NCI-H446 (cell line): ENCODE data around the gene KDM5C.

Experiments used
- DNase-seq, 2 experiments: peaks; one replicate each; lab custom pipeline; 2025; lab: John Stamatoyannopoulos, UW

The KDM5C gene

GRCh38 chrX:53250556-53250955 lies 25.5 kb upstream of the KDM5C start:
- no peak for DNase-seq

- DNase-seq: no peak
Measured at GRCh38 chrX:53249408-53250042, 24.5 kb upstream of the KDM5C start.

GRCh38 chrX:53247928-53248327 lies 22.9 kb upstream of the KDM5C start:
- DNase-seq: no peak

- no peak for DNase-seq
Measured at GRCh38 chrX:53246231-53246630, 21.2 kb upstream of the KDM5C start.

- DNase-seq: no peak
Measured at GRCh38 chrX:53244610-53245009, 19.6 kb upstream of the KDM5C start.

GRCh38 chrX:53242310-53242709 lies 17.3 kb upstream of the KDM5C start:
- DNase-seq: no peak

GRCh38 chrX:53241558-53241957 lies 16.6 kb upstream of the KDM5C start:
- no peak for DNase-seq

GRCh38 chrX:53239474-53239873 lies 14.5 kb upstream of the KDM5C start:
- DNase-seq: no peak

GRCh38 chrX:53237056-53237455 lies 12.0 kb upstream of the KDM5C start:
- no peak for DNase-seq

- DNase-seq: no peak
Measured at GRCh38 chrX:53236025-53236679, 11.1 kb upstream of the KDM5C start.

- DNase-seq: no peak
Measured at GRCh38 chrX:53235566-53235965, 10.6 kb upstream of the KDM5C start.

GRCh38 chrX:53234484-53234883 lies 9.5 kb upstream of the KDM5C start:
- no peak for DNase-seq

GRCh38 chrX:53233536-53233935 lies 8.5 kb upstream of the KDM5C start:
- DNase-seq: no peak

- no peak for DNase-seq
Measured at GRCh38 chrX:53230116-53230515, 5.1 kb upstream of the KDM5C start.

GRCh38 chrX:53227224-53227765 lies 2.3 kb upstream of the KDM5C start:
- no peak for DNase-seq

GRCh38 chrX:53223955-53224859 lies 800 bp downstream of the KDM5C start:
- no peak for DNase-seq

- no peak for DNase-seq
Measured at GRCh38 chrX:53223068-53223693, 1.8 kb downstream of the KDM5C start.

- DNase-seq: no peak
Measured at GRCh38 chrX:53211391-53211978, 13.5 kb downstream of the KDM5C start.

- DNase-seq: no peak
Measured at GRCh38 chrX:53196678-53197077, 28.3 kb downstream of the KDM5C start.

GRCh38 chrX:53195401-53195800 lies 29.6 kb downstream of the KDM5C start:
- DNase-seq: no peak

- no peak for DNase-seq
Measured at GRCh38 chrX:53194308-53194707, 30.7 kb downstream of the KDM5C start.

GRCh38 chrX:53193093-53193492 lies 31.9 kb downstream of the KDM5C start:
- no peak for DNase-seq
